ENCODE data around the gene PPIH. TPM values are rescaled to one million over a fixed set of nuclear protein-coding genes. Genes with fewer than 3 reads are reported as not detected.

The PPIH gene
- total RNA-seq, result 25.3 and 32.5 TPM in 2 replicates

GRCh38 chr1:42657981-42658876, at the start of gene PPIH:
TSS of gene PPIH (plus strand) at chr1:42658423. CDS start at chr1:42658447, 24 bp downstream.

GRCh38 chr1:42681741-42682483, 23.7 kb downstream of the PPIH start, which contains the start of gene YBX1:
TSS of gene YBX1 (plus strand) at chr1:42682418. CDS start at chr1:42682566, 148 bp downstream.

Other genes starting within 250 kb of the PPIH start
- gene ZMYND12, start 202.4 kb upstream of the PPIH start, total RNA-seq, result 0.56 and 0.92 TPM in 2 replicates
- gene PPCS, start 201.9 kb upstream of the PPIH start, total RNA-seq, result 25.4 and 28.0 TPM in 2 replicates
- 1.2 and 2.8 TPM in 2 replicates for gene CCDC30, start 195.1 kb upstream of the PPIH start, total RNA-seq
- gene YBX1, start 24.0 kb downstream of the PPIH start, total RNA-seq, result 1,126 and 1,142 TPM in 2 replicates
- not detected in 2 replicates for gene CLDN19, start 81.8 kb downstream of the PPIH start, total RNA-seq
- 106 and 110 TPM in 2 replicates for gene P3H1, start 108.6 kb downstream of the PPIH start, total RNA-seq
- 3.3 and 3.8 TPM in 2 replicates for gene C1orf50, start 108.8 kb downstream of the PPIH start, total RNA-seq
- 0.12 TPM in 1 of 2 replicates, not detected in the other for gene TMEM269, start 126.6 kb downstream of the PPIH start, total RNA-seq
- 11.4 and 18.2 TPM in 2 replicates for gene ERMAP, start 158.7 kb downstream of the PPIH start, total RNA-seq
- gene SVBP, start 159.0 kb downstream of the PPIH start, total RNA-seq, result 14.0 and 17.0 TPM in 2 replicates
- gene ZNF691, start 188.2 kb downstream of the PPIH start, total RNA-seq, result 7.0 and 7.3 TPM in 2 replicates